ENCODE measurements around the gene SLC25A38. TPM values are rescaled to one million over a fixed set of nuclear protein-coding genes. Genes with fewer than 3 reads are reported as not detected.

SLC25A38 gene
- total and polyA plus RNA-seq, 2 experiments from 2014 or later = 19.8 to 61.9 TPM

DNA sequence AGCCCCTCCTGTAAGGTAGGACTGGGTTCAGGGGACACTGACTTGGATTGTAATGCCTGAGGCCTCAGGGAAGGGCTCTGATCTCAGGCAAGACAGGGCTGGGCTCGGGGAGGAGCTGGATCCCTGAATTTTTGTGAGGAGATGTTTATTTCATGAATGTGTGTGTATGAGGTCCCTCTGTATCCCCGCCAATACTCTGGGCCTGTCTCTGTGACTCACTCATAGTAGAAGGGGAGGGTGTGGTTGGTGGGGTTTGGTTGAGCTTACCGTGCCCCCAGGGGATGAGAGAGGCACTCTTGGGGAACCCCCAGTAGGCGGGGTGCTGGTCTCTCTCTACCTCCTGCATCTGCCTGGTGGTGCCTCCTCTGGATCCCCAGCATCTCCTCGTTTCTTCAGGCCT lies 51.4 kb downstream of the SLC25A38 start:
- H3K4me1 Mint-ChIP-seq = peaks cover 6% of the 10 kb centered on the region; the same call in 1 of the 3 replicates
- H3K4me3 Mint-ChIP-seq = no peak overlapping the region
- ATAC-seq (no peak), DNase-seq (ENCODE audit: low spot score) (no peak)
- Histone ChIP-seq H3K36me3 (ENCODE audit: insufficient read depth) (no peaks in the 10 kb centered on the region), H3K4me1 (ENCODE audit: insufficient read depth) (no peaks in the 10 kb centered on the region), H2AFZ (no peak overlapping the region), H3K27me3 (ENCODE audit: insufficient read depth) (no peaks in the 10 kb centered on the region), H3K9me2 (ENCODE audit: insufficient read depth) (peaks cover 7% of the 10 kb centered on the region; the same call in 1 of the 2 replicates), H4K20me1 (replicated peaks; ENCODE audit: insufficient read depth) (no peaks in the 10 kb centered on the region), H3K4me2 (no peak overlapping the region), H3F3A (replicated peaks; ENCODE audit: low read depth) (no peaks in the 10 kb centered on the region), H3K79me2 (replicated peaks; ENCODE audit: insufficient read depth) (no peaks in the 10 kb centered on the region), H3K4me3 (no peak overlapping the region), H3K27ac (ENCODE audit: low read depth) (no peak overlapping the region)
- no peak for TF ChIP-seq STAT1 (IDR thresholded peaks at IDR 0.05; ENCODE audit: unreplicated experiment)
- TF ChIP-seq POLR2AphosphoS5 (IDR thresholded peaks at IDR 0.05; ENCODE audit: low read depth) = no peak
- TF ChIP-seq CREB1 (CRISPR knock-in tag; IDR thresholded peaks at IDR 0.05; ENCODE audit: low read depth) = no peak
- TF ChIP-seq, protein P1, sequence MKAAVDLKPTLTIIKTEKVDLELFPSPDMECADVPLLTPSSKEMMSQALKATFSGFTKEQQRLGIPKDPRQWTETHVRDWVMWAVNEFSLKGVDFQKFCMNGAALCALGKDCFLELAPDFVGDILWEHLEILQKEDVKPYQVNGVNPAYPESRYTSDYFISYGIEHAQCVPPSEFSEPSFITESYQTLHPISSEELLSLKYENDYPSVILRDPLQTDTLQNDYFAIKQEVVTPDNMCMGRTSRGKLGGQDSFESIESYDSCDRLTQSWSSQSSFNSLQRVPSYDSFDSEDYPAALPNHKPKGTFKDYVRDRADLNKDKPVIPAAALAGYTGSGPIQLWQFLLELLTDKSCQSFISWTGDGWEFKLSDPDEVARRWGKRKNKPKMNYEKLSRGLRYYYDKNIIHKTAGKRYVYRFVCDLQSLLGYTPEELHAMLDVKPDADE (IDR thresholded peaks at IDR 0.05) = no peak
- no peak for TF ChIP-seq NANOG (IDR thresholded peaks at IDR 0.05; ENCODE audit: borderline replicate concordance)
- TF ChIP-seq ZNF114 (CRISPR knock-in tag; IDR thresholded peaks at IDR 0.05) = no peak
- TF ChIP-seq, protein P2, sequence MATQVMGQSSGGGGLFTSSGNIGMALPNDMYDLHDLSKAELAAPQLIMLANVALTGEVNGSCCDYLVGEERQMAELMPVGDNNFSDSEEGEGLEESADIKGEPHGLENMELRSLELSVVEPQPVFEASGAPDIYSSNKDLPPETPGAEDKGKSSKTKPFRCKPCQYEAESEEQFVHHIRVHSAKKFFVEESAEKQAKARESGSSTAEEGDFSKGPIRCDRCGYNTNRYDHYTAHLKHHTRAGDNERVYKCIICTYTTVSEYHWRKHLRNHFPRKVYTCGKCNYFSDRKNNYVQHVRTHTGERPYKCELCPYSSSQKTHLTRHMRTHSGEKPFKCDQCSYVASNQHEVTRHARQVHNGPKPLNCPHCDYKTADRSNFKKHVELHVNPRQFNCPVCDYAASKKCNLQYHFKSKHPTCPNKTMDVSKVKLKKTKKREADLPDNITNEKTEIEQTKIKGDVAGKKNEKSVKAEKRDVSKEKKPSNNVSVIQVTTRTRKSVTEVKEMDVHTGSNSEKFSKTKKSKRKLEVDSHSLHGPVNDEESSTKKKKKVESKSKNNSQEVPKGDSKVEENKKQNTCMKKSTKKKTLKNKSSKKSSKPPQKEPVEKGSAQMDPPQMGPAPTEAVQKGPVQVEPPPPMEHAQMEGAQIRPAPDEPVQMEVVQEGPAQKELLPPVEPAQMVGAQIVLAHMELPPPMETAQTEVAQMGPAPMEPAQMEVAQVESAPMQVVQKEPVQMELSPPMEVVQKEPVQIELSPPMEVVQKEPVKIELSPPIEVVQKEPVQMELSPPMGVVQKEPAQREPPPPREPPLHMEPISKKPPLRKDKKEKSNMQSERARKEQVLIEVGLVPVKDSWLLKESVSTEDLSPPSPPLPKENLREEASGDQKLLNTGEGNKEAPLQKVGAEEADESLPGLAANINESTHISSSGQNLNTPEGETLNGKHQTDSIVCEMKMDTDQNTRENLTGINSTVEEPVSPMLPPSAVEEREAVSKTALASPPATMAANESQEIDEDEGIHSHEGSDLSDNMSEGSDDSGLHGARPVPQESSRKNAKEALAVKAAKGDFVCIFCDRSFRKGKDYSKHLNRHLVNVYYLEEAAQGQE (IDR thresholded peaks at IDR 0.05; ENCODE audit: unreplicated experiment) = no peak
- no peak for TF ChIP-seq EZH2phosphoT487 (IDR thresholded peaks at IDR 0.05; ENCODE audit: unreplicated experiment)
- no peak for TF ChIP-seq JUNB (IDR thresholded peaks at IDR 0.05; ENCODE audit: unreplicated experiment)
- TF ChIP-seq, protein P3, sequence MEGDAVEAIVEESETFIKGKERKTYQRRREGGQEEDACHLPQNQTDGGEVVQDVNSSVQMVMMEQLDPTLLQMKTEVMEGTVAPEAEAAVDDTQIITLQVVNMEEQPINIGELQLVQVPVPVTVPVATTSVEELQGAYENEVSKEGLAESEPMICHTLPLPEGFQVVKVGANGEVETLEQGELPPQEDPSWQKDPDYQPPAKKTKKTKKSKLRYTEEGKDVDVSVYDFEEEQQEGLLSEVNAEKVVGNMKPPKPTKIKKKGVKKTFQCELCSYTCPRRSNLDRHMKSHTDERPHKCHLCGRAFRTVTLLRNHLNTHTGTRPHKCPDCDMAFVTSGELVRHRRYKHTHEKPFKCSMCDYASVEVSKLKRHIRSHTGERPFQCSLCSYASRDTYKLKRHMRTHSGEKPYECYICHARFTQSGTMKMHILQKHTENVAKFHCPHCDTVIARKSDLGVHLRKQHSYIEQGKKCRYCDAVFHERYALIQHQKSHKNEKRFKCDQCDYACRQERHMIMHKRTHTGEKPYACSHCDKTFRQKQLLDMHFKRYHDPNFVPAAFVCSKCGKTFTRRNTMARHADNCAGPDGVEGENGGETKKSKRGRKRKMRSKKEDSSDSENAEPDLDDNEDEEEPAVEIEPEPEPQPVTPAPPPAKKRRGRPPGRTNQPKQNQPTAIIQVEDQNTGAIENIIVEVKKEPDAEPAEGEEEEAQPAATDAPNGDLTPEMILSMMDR (conservative IDR thresholded peaks at IDR 0.05; ENCODE audit: low read depth in 2 of 2) = no peak
- TF ChIP-seq EZH2 (IDR thresholded peaks at IDR 0.05; ENCODE audit: low read depth, unreplicated experiment) = no peak
- TF ChIP-seq ZNF331 (CRISPR knock-in tag; IDR thresholded peaks at IDR 0.05; ENCODE audit: low read depth) = no peak
- TF ChIP-seq, protein P4, sequence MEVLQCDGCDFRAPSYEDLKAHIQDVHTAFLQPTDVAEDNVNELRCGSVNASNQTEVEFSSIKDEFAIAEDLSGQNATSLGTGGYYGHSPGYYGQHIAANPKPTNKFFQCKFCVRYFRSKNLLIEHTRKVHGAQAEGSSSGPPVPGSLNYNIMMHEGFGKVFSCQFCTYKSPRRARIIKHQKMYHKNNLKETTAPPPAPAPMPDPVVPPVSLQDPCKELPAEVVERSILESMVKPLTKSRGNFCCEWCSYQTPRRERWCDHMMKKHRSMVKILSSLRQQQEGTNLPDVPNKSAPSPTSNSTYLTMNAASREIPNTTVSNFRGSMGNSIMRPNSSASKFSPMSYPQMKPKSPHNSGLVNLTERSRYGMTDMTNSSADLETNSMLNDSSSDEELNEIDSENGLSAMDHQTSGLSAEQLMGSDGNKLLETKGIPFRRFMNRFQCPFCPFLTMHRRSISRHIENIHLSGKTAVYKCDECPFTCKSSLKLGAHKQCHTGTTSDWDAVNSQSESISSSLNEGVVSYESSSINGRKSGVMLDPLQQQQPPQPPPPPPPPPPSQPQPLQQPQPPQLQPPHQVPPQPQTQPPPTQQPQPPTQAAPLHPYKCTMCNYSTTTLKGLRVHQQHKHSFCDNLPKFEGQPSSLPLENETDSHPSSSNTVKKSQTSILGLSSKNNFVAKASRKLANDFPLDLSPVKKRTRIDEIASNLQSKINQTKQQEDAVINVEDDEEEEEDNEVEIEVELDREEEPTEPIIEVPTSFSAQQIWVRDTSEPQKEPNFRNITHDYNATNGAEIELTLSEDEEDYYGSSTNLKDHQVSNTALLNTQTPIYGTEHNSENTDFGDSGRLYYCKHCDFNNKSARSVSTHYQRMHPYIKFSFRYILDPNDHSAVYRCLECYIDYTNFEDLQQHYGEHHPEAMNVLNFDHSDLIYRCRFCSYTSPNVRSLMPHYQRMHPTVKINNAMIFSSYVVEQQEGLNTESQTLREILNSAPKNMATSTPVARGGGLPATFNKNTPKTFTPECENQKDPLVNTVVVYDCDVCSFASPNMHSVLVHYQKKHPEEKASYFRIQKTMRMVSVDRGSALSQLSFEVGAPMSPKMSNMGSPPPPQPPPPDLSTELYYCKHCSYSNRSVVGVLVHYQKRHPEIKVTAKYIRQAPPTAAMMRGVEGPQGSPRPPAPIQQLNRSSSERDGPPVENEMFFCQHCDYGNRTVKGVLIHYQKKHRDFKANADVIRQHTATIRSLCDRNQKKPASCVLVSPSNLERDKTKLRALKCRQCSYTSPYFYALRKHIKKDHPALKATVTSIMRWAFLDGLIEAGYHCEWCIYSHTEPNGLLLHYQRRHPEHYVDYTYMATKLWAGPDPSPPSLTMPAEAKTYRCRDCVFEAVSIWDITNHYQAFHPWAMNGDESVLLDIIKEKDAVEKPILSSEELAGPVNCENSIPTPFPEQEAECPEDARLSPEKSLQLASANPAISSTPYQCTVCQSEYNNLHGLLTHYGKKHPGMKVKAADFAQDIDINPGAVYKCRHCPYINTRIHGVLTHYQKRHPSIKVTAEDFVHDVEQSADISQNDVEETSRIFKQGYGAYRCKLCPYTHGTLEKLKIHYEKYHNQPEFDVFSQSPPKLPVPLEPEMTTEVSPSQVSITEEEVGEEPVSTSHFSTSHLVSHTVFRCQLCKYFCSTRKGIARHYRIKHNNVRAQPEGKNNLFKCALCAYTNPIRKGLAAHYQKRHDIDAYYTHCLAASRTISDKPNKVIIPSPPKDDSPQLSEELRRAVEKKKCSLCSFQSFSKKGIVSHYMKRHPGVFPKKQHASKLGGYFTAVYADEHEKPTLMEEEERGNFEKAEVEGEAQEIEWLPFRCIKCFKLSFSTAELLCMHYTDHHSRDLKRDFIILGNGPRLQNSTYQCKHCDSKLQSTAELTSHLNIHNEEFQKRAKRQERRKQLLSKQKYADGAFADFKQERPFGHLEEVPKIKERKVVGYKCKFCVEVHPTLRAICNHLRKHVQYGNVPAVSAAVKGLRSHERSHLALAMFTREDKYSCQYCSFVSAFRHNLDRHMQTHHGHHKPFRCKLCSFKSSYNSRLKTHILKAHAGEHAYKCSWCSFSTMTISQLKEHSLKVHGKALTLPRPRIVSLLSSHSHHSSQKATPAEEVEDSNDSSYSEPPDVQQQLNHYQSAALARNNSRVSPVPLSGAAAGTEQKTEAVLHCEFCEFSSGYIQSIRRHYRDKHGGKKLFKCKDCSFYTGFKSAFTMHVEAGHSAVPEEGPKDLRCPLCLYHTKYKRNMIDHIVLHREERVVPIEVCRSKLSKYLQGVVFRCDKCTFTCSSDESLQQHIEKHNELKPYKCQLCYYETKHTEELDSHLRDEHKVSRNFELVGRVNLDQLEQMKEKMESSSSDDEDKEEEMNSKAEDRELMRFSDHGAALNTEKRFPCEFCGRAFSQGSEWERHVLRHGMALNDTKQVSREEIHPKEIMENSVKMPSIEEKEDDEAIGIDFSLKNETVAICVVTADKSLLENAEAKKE (CRISPR knock-in tag; IDR thresholded peaks at IDR 0.05) = no peak
- no peaks in the 10 kb centered on the region for H3K36me3 Mint-ChIP-seq (ENCODE audit: low read depth)
- H3K27me3 Mint-ChIP-seq (ENCODE audit: insufficient read depth, low read depth, poor library complexity) = peaks cover 8% of the 10 kb centered on the region
- H3K27ac Mint-ChIP-seq = no peak overlapping the region
- H3K9me3 Mint-ChIP-seq = no peaks in the 10 kb centered on the region
